ENCODE measurements around the gene STK36. TPM values are rescaled to one million over a fixed set of nuclear protein-coding genes. Genes with fewer than 3 reads are reported as not detected.

STK36 gene
- total RNA-seq, 1 experiment from 2014 or later: 47.7 TPM

- ChIA-PET POLR2A (no interaction called here), CTCF (interaction anchor here (1.0 to 2.0 kb wide), 4 partner anchors 37 to 100 kb away, joined by 3 to 6 read pairs (median 4); partner anchors contain the start of gene TTLL4)
- Mint-ChIP-seq H3K27me3 (ENCODE audit: low read depth) (no peaks in the 10 kb centered on the region), H3K4me3 (no peak overlapping the region), H3K9me3 (no peaks in the 10 kb centered on the region), H3K36me3 (peaks cover 74% of the 10 kb centered on the region), H3K27ac (no peak overlapping the region), H3K4me1 (no peaks in the 10 kb centered on the region)
- DNase-seq (ENCODE audit: low spot score): no peak
- ATAC-seq: no peak
- TF ChIP-seq CREB1 (CRISPR knock-in tag; IDR thresholded peaks at IDR 0.05): no peak
- no peak for TF ChIP-seq FOXK1 (CRISPR knock-in tag; IDR thresholded peaks at IDR 0.05)
- TF ChIP-seq, protein P1, sequence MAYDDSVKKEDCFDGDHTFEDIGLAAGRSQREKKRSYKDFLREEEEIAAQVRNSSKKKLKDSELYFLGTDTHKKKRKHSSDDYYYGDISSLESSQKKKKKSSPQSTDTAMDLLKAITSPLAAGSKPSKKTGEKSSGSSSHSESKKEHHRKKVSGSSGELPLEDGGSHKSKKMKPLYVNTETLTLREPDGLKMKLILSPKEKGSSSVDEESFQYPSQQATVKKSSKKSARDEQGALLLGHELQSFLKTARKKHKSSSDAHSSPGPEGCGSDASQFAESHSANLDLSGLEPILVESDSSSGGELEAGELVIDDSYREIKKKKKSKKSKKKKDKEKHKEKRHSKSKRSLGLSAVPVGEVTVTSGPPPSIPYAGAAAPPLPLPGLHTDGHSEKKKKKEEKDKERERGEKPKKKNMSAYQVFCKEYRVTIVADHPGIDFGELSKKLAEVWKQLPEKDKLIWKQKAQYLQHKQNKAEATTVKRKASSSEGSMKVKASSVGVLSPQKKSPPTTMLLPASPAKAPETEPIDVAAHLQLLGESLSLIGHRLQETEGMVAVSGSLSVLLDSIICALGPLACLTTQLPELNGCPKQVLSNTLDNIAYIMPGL (CRISPR knock-in tag; IDR thresholded peaks at IDR 0.05): no peak
- TF ChIP-seq ATF6 (CRISPR knock-in tag; IDR thresholded peaks at IDR 0.05): no peak
- no peak for TF ChIP-seq JUN (CRISPR knock-in tag; IDR thresholded peaks at IDR 0.05)
- TF ChIP-seq TCF7 (CRISPR knock-in tag; IDR thresholded peaks at IDR 0.05; ENCODE audit: low read depth): no peak
- TF ChIP-seq, protein P2, sequence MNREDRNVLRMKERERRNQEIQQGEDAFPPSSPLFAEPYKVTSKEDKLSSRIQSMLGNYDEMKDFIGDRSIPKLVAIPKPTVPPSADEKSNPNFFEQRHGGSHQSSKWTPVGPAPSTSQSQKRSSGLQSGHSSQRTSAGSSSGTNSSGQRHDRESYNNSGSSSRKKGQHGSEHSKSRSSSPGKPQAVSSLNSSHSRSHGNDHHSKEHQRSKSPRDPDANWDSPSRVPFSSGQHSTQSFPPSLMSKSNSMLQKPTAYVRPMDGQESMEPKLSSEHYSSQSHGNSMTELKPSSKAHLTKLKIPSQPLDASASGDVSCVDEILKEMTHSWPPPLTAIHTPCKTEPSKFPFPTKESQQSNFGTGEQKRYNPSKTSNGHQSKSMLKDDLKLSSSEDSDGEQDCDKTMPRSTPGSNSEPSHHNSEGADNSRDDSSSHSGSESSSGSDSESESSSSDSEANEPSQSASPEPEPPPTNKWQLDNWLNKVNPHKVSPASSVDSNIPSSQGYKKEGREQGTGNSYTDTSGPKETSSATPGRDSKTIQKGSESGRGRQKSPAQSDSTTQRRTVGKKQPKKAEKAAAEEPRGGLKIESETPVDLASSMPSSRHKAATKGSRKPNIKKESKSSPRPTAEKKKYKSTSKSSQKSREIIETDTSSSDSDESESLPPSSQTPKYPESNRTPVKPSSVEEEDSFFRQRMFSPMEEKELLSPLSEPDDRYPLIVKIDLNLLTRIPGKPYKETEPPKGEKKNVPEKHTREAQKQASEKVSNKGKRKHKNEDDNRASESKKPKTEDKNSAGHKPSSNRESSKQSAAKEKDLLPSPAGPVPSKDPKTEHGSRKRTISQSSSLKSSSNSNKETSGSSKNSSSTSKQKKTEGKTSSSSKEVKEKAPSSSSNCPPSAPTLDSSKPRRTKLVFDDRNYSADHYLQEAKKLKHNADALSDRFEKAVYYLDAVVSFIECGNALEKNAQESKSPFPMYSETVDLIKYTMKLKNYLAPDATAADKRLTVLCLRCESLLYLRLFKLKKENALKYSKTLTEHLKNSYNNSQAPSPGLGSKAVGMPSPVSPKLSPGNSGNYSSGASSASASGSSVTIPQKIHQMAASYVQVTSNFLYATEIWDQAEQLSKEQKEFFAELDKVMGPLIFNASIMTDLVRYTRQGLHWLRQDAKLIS (CRISPR knock-in tag; IDR thresholded peaks at IDR 0.05; ENCODE audit: borderline replicate concordance): no peak
- TF ChIP-seq ZNF219 (CRISPR knock-in tag; IDR thresholded peaks at IDR 0.05; ENCODE audit: borderline replicate concordance): no peak
- no peak for TF ChIP-seq SMAD3 (CRISPR knock-in tag; IDR thresholded peaks at IDR 0.05; ENCODE audit: borderline replicate concordance)
- TF ChIP-seq GRHL2 (CRISPR knock-in tag; IDR thresholded peaks at IDR 0.05; ENCODE audit: insufficient replicate concordance, severe bottlenecking): no peak
- TF ChIP-seq, protein P3, sequence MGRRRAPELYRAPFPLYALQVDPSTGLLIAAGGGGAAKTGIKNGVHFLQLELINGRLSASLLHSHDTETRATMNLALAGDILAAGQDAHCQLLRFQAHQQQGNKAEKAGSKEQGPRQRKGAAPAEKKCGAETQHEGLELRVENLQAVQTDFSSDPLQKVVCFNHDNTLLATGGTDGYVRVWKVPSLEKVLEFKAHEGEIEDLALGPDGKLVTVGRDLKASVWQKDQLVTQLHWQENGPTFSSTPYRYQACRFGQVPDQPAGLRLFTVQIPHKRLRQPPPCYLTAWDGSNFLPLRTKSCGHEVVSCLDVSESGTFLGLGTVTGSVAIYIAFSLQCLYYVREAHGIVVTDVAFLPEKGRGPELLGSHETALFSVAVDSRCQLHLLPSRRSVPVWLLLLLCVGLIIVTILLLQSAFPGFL (CRISPR knock-in tag; IDR thresholded peaks at IDR 0.05; ENCODE audit: borderline replicate concordance): no peak
- TF ChIP-seq E2F5 (CRISPR knock-in tag; IDR thresholded peaks at IDR 0.05): no peak
- TF ChIP-seq, protein P4, sequence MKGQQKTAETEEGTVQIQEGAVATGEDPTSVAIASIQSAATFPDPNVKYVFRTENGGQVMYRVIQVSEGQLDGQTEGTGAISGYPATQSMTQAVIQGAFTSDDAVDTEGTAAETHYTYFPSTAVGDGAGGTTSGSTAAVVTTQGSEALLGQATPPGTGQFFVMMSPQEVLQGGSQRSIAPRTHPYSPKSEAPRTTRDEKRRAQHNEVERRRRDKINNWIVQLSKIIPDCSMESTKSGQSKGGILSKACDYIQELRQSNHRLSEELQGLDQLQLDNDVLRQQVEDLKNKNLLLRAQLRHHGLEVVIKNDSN (CRISPR knock-in tag; IDR thresholded peaks at IDR 0.05): no peak
- TF ChIP-seq EMX1 (CRISPR knock-in tag; IDR thresholded peaks at IDR 0.05): no peak
- TF ChIP-seq NR2C2 (CRISPR knock-in tag; IDR thresholded peaks at IDR 0.05): no peak
- TF ChIP-seq, protein P5, sequence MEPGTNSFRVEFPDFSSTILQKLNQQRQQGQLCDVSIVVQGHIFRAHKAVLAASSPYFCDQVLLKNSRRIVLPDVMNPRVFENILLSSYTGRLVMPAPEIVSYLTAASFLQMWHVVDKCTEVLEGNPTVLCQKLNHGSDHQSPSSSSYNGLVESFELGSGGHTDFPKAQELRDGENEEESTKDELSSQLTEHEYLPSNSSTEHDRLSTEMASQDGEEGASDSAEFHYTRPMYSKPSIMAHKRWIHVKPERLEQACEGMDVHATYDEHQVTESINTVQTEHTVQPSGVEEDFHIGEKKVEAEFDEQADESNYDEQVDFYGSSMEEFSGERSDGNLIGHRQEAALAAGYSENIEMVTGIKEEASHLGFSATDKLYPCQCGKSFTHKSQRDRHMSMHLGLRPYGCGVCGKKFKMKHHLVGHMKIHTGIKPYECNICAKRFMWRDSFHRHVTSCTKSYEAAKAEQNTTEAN (CRISPR knock-in tag; IDR thresholded peaks at IDR 0.05): no peak
Measured at GRCh38 chr2:218746960-218747359, 75.1 kb downstream of the STK36 start.

Measured in WTC11 (cell line).